OCI-LY3 (cell line): ENCODE measurements around the gene S100A7.

Source experiments
- H2AFZ ChIP-seq: fragments of 200-600, 300-600 bp; shearing (Covaris generic); 2 replicates; pipeline ENCODE4 v1.6.0; 2014; ENCODE audit warnings: antibody characterized with exemption, low read depth, low read length
- H3K27ac ChIP-seq: fragments of 200-600, 300-600 bp; sonication (generic); 2 replicates; pipeline ENCODE4 v1.5.1; 2014; ENCODE audit warnings: mild to moderate bottlenecking, low read length, moderate library complexity, mixed read lengths
- H3K27me3 ChIP-seq: fragments of 200-600, 300-600 bp; sonication (generic); 2 replicates; pipeline ENCODE4 v1.6.1; 2014; ENCODE audit warnings: low read depth, low read length, mixed read lengths
- H3K36me3 ChIP-seq: fragments of 200-600, 300-600 bp; sonication (generic); replicated peaks from 2 replicates; pipeline ENCODE3; 2014; ENCODE audit warnings: low read depth, low read length, mixed read lengths
- H3K4me1 ChIP-seq: fragments of 300-600, 200-600 bp; sonication (generic); 2 replicates; pipeline ENCODE4 v1.6.1; 2014; ENCODE audit warnings: low read length, mixed read lengths
- H3K4me2 ChIP-seq: fragments of 200-600, 300-600 bp; sonication (generic); 2 replicates; pipeline ENCODE4 v1.6.1; 2014; ENCODE audit warnings: low read length, mixed read lengths
- H3K4me3 ChIP-seq: fragments of 300-600, 200-600 bp; sonication (generic); 2 replicates; pipeline ENCODE4 v1.5.1; 2014; ENCODE audit warnings: antibody characterized with exemption, mild to moderate bottlenecking, low read length, moderate library complexity
- H3K79me2 ChIP-seq: fragments of 300-600, 200-600 bp; shearing (Covaris generic); 2 replicates; pipeline ENCODE4 v1.6.1; 2014; ENCODE audit warnings: mild to moderate bottlenecking, low read length, mixed read lengths
- H3K9ac ChIP-seq: fragments of 300-600, 200-600 bp; shearing (Covaris generic); 2 replicates; pipeline ENCODE4 v1.6.0; 2014; ENCODE audit warnings: mild to moderate bottlenecking, low read length, moderate library complexity
- H3K9me3 ChIP-seq: fragments of 200-600, 300-600 bp; shearing (Covaris generic); 2 replicates; pipeline ENCODE4 v1.6.1; 2014; ENCODE audit warnings: low read length, mixed read lengths; ENCODE audit not compliant: insufficient read depth
- H4K20me1 ChIP-seq: fragments of 200-600, 300-600 bp; sonication (generic); 2 replicates; pipeline ENCODE4 v1.6.1; 2016; ENCODE audit warnings: low read length, mixed read lengths; ENCODE audit not compliant: insufficient read depth
- EZH2phosphoT487 ChIP-seq: fragments of 200-600 bp; shearing (Covaris generic); IDR thresholded peaks from 2 replicates; pipeline ENCODE4 v1.6.1; 2018; ENCODE audit warnings: antibody characterized with exemption, mixed run types, low read depth
- TF ChIP-seq, protein P1 (sequence below): fragments of 200-600, 300-600 bp; sonication (generic); IDR thresholded peaks from 2 replicates; pipeline ENCODE4 v1.5.1; 2014; ENCODE audit warnings: antibody characterized with exemption, low read length, low read depth

S100A7 gene

DNA sequence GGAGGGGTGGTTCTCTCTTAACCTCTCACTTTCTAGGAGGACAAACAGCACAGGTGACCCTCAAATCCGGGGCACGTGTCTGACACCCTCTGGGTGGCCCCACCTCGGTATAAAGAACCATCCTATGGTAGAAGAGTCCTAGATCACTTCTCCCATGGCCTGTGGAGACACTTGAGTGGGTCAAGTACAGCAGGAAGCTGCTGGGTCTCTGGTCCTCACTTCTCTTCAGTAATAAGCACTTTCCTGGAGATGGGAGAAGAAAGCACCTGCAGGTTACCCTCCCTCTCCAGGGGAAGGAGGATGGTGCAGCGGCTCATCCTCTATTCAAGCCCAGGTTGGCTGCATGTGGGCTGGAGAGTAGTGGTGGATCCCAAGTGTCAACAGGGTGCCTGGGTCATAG, 17.0 kb downstream of the S100A7 start:
- H3K9ac ChIP-seq: no peak overlapping the region
- no peaks in the 10 kb centered on the region for H3K79me2 ChIP-seq
- no peak overlapping the region for H3K4me2 ChIP-seq
- peaks cover 54% of the 10 kb centered on the region for H3K27me3 ChIP-seq
- H3K4me3 ChIP-seq: no peak overlapping the region
- no peak for TF ChIP-seq EZH2phosphoT487
- no peaks in the 10 kb centered on the region for H3K4me1 ChIP-seq
- no peaks in the 10 kb centered on the region for H3K36me3 ChIP-seq
- H4K20me1 ChIP-seq: 0 out of 2 replicates have a peak, but pooled peaks cover 2% of the 10 kb centered on the region
- H3K9me3 ChIP-seq: no peaks in the 10 kb centered on the region
- H2AFZ ChIP-seq: no peak overlapping the region
- H3K27ac ChIP-seq: no peak overlapping the region

DNA sequence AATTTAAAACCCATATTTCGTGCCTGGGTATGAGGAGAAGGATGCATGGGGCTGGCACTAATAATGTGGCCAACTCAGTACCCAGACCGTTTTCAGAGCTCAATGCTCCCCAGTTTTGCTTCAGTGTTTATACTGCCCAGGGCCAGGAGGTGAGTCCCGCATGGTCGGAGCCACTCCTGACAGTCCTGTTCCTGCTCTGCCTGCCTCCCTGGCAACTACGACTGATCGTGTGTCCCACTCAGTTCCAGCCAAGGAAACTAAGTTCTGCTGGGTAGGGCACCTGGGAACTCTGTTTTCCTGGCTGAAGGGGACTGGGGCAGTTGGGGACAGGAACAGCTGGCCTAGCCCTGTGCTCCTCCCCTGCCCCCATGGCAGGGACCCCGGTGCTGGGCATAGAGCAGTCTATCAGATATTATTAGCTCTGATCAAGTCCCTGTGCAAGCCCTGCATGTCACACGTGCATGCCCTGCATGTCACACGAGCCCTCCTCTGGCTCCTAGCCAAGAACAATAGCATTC, 19.2 kb downstream of the S100A7 start:
- TF ChIP-seq, protein P1, sequence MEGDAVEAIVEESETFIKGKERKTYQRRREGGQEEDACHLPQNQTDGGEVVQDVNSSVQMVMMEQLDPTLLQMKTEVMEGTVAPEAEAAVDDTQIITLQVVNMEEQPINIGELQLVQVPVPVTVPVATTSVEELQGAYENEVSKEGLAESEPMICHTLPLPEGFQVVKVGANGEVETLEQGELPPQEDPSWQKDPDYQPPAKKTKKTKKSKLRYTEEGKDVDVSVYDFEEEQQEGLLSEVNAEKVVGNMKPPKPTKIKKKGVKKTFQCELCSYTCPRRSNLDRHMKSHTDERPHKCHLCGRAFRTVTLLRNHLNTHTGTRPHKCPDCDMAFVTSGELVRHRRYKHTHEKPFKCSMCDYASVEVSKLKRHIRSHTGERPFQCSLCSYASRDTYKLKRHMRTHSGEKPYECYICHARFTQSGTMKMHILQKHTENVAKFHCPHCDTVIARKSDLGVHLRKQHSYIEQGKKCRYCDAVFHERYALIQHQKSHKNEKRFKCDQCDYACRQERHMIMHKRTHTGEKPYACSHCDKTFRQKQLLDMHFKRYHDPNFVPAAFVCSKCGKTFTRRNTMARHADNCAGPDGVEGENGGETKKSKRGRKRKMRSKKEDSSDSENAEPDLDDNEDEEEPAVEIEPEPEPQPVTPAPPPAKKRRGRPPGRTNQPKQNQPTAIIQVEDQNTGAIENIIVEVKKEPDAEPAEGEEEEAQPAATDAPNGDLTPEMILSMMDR: no peak
- TF ChIP-seq EZH2phosphoT487: no peak
- H3K4me1 ChIP-seq: no peaks in the 10 kb centered on the region
- no peak overlapping the region for H3K9ac ChIP-seq
- no peaks in the 10 kb centered on the region for H3K9me3 ChIP-seq
- H3K36me3 ChIP-seq: no peaks in the 10 kb centered on the region
- H3K4me2 ChIP-seq: no peak overlapping the region
- no peaks in the 10 kb centered on the region for H3K79me2 ChIP-seq
- H3K27ac ChIP-seq: no peak overlapping the region
- H3K27me3 ChIP-seq: peaks cover 63% of the 10 kb centered on the region
- no peak overlapping the region for H2AFZ ChIP-seq
- H3K4me3 ChIP-seq: no peak overlapping the region
- 0 out of 2 replicates have a peak, but pooled peaks cover 1% of the 10 kb centered on the region for H4K20me1 ChIP-seq

DNA sequence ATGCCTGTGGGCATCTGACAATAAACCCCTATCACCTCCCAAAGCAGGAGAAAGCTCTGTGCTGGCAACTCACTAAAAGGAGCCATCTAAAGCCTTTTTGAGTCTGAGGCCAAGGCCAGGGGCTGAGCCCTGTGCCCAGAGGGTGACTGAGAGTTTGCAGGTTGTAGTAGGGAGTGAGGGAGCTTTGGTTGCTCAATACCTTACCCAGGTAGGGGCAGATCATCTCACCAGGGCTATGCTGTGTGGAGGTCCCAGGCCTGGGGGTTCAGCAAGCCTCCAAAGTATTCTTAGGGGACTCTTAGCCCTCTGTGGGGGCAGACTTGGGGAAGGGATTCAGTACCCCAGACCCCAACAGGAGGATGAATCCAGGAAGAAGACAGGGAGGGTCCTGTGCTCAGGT, 21.2 kb downstream of the S100A7 start:
- H3K9me3 ChIP-seq: no peaks in the 10 kb centered on the region
- no peak for TF ChIP-seq EZH2phosphoT487
- TF ChIP-seq, protein P1: no peak

DNA sequence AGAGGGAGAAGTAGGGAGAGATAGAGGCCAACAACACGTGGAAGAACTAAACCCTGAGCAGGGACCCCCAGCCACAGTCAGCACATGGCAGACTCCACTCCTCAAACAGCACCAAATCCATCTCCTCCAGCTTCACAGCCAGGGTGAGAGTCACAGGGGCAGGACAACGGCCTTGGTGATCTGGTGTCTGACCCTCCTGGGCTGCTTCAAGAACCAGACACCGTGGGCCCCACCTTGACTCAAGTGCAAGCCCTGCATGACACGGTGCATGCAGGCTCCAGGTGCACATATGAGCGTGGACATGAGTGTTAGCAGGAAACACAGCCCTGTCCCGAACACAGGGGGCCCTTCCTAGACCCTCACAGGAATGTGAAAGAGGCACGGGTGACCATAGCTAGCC, 21.9 kb downstream of the S100A7 start:
- TF ChIP-seq, protein P1: no peak
- TF ChIP-seq EZH2phosphoT487: no peak

More for the DNA sequence above, 21.2 kb downstream of the S100A7 start:
- H3K4me1 ChIP-seq: no peaks in the 10 kb centered on the region
- no peaks in the 10 kb centered on the region for H3K36me3 ChIP-seq
- no peaks in the 10 kb centered on the region for H4K20me1 ChIP-seq
- no peak overlapping the region for H3K4me2 ChIP-seq
- H2AFZ ChIP-seq: no peak overlapping the region
- no peaks in the 10 kb centered on the region for H3K79me2 ChIP-seq
- H3K9ac ChIP-seq: no peak overlapping the region
- no peak overlapping the region for H3K27ac ChIP-seq
- H3K4me3 ChIP-seq: no peak overlapping the region
- peaks cover 59% of the 10 kb centered on the region for H3K27me3 ChIP-seq

More for the DNA sequence above, 21.9 kb downstream of the S100A7 start:
- no peaks in the 10 kb centered on the region for H3K36me3 ChIP-seq
- H3K4me3 ChIP-seq: no peak overlapping the region
- H3K9me3 ChIP-seq: no peaks in the 10 kb centered on the region
- no peak overlapping the region for H3K4me2 ChIP-seq
- no peaks in the 10 kb centered on the region for H3K79me2 ChIP-seq
- H2AFZ ChIP-seq: no peak overlapping the region
- no peaks in the 10 kb centered on the region for H3K4me1 ChIP-seq
- H3K27me3 ChIP-seq: peaks cover 61% of the 10 kb centered on the region
- no peak overlapping the region for H3K9ac ChIP-seq
- H4K20me1 ChIP-seq: no peaks in the 10 kb centered on the region
- no peak overlapping the region for H3K27ac ChIP-seq
